IPS-18c (cell line): ENCODE measurements around the gene LGR6.
A peak's percentile ranks its signal among the peaks of the same experiment; 100 is the strongest.

Experiments used
- H3K4me3 ChIP-seq: 2 replicates; pipeline ENCODE4 v1.7.0; 2013; ENCODE audit warnings: low read depth, mild to moderate bottlenecking, low read length, moderate library complexity; ENCODE audit not compliant: insufficient read depth
- H3K9me3 ChIP-seq: one replicate; pipeline ENCODE4 v1.6.1; 2013; ENCODE audit warnings: mild to moderate bottlenecking, low read length, moderate library complexity; ENCODE audit not compliant: control insufficient read depth, insufficient read depth

LGR6 gene

DNA sequence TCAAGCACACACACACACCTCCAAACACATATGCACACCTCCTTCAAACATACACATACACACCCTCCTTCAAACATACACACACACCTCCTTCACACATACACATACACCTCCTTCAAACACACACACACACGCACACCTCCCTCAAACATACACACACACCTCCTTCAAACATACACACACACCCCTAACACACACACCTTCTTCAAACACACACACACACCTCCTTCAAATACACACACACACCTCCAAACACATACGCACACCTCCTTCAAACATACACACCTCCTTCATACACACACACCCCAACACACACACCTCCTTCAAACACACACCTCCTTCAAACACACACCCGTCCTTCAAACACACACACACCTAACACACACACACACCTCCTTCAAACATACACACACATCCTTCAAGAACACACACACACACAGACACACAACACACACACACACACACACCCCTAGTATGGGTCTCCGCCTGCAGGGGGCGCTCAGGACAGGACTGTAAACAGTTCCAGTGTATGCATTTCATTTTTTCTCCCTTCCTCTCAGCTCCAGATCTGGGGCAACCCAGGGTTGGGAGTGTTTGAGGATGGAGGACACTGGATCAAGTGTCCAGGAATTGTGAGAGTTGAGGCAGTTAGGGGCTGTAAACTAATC lies 12.1 kb downstream of the LGR6 start:
- Histone ChIP-seq H3K4me3 (no peak overlapping the region), H3K9me3 (no peaks in the 10 kb centered on the region)

DNA sequence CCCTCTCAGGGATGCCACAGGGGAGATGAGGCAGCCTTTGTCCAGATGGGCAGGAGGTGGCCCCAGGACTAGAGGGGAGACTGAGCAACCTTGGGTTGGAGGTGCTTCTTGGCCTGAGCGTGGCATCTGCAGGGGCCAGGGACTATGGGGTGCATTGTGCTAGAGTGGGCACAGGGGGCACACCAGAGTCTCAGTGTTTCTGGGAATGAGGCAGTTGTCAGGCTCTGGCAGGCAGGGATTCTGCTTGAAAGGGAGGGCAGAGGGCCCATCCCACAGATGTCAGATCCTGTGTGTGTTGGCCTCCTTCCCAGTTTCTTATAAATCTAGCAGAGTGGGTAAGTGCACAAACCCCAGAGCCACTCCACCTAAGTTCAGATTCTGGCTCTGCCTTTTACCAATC lies 13.7 kb downstream of the LGR6 start:
- H3K9me3 ChIP-seq = no peaks in the 10 kb centered on the region
- H3K4me3 ChIP-seq = no peak overlapping the region

DNA sequence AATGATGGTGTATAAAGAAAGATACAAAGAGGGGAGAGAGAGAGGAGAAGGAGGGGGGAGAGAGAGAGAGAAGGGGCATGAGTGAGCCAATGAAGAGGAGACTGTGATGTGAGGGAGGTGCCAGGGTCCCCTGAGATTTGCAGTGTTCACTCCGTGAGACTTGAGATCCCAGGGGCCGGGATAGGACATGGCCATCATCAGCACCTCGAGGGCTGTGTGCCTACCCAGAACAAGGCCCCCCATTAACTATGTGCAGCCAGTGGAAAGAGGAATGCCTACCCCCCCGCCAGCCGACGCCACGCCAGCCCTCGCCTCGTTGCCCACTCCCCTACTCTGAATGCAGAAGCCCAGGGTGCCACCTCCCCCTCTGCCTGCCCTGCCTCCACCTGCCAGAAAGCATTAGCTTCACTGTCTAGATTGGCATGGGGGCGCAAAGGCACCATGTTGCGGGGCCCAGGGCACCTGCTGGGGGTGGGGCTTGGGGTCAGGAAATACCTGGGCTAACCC lies 14.8 kb downstream of the LGR6 start:
- Histone ChIP-seq H3K9me3 (no peaks in the 10 kb centered on the region), H3K4me3 (no peak overlapping the region)

DNA sequence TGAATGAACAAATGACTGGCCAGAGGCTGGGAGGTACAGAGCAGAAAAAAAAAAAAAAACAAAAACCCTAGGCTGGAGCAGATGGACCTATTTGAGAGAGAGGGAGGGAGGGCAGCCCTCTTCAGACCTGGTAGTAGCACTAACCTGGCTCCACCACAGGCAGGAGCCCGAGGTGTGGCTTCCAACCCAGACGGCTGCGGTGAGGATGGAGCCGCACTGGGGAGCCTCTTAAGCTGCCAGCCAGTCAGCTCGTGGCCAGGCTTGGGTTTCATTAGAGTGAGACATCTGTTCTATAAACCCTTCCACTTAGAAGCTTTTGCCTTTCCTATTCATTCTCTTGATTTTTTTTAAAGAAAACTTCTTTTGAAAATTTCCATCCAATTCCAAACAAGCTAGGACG lies 16.8 kb downstream of the LGR6 start:
- Histone ChIP-seq H3K9me3 (no peaks in the 10 kb centered on the region), H3K4me3 (no peak overlapping the region)

DNA sequence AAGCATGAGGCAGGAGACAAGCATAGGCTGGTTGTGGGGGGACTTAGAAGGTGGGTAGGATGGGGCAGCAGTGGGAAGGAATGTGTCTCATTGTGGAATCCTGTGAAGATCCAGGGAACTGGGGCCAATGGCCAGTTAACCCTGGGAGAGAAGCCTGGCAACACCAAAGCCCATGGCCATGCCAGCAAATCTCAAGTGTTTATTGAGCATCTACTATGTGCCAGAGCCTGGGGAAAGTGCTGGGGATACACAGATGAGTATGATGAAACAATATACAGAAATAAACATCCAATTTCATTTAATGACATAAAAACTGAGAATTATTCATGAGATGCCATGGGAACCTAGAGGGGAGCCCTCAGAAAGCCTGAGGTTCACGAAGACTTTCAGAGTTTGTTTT lies 17.4 kb downstream of the LGR6 start:
- Histone ChIP-seq H3K4me3 (no peak overlapping the region), H3K9me3 (no peaks in the 10 kb centered on the region)

DNA sequence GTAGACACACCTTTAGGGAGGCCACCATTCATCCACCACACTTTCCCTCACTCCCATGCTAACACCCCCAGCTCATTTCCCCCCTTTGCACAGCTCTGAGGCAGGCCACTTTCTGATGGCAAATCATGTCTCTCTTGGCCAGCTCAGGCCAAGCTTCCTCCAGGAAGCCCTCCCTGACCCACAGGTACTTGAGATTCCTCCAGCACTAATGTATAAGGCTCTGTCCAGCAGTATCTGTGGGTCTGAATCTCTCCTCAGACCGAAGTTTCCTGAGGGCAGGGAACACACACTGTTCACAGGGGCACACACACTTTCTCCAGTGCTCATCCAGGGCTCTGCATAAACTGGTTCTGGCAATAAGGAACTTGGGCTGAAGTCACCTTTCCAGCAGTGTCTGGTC lies 19.2 kb downstream of the LGR6 start:
- Histone ChIP-seq H3K9me3 (no peaks in the 10 kb centered on the region), H3K4me3 (no peak overlapping the region)

DNA sequence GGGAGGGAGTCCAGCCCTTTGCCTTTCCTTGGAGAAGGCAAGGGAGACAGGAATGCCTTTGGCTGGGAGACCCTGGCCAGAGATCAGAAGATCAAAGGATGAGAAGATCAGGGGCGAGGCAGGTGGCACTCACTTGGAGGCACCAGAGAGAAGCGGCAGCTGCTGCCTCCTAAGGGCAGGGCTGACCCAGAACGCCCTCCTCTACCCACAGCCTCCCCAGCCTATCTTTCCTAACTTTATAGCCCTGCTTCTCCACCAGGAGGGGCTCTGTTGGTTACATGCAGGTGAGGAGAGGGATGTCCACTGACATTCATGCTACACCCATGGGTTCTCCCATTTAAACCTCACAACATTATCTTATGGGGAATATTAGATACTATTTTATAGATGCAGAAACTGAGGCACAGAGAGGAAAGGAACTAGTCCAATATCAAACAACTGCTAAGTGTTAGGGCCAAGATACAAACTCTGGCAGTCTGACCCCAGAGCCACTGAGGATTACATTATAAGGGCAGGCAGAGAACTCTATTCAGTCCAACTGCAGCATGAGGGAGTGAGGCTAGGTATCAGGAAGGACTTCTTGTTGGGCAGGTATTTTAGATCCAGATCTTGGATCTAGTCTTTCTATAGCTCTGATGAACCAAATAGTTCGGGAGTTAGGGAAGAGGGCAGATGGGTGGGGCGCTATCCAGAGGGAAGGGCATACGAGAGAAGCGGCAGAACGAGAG lies 19.9 kb downstream of the LGR6 start:
- H3K4me3 ChIP-seq = peak overlapping the region; percentile 81
- H3K9me3 ChIP-seq = no peaks in the 10 kb centered on the region

DNA sequence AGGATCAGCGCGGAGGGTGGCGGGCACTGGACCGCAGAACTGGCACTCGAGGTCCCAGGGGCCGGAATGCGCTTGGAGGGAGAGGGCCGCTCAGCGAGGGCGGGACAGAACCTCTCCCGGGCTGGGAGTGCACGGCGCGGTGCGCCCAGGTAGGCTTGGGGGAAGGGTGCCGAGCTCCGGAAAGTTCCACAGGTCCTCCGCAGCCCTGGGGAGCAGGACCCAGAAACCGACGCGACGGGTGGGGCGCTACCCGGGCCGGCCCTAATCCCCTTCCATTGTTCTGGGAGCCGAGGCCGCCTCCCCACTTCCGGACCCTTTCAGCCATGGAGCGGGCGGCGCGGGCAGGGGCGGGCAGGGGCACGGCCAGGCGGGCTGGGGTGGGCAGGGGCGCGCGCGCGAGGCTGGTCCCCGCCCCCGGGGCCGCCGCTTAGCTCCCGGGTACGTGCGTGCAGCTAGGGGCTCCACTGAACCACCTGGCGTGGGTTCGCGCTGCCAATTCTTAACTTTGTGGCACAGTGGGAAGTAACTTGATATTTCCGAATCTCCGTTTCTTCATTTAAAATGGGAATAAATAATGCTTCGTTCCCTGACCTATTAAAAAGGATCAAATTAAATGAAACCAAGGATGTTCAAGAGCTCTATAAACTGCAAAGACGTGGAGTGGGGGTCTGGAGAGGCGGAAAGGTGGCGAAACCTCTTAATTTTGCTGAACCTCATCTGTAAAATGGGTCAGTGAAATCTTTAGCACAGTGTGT lies 20.7 kb downstream of the LGR6 start:
- Histone ChIP-seq H3K4me3 (peak overlapping the region; percentile 81), H3K9me3 (no peaks in the 10 kb centered on the region)

DNA sequence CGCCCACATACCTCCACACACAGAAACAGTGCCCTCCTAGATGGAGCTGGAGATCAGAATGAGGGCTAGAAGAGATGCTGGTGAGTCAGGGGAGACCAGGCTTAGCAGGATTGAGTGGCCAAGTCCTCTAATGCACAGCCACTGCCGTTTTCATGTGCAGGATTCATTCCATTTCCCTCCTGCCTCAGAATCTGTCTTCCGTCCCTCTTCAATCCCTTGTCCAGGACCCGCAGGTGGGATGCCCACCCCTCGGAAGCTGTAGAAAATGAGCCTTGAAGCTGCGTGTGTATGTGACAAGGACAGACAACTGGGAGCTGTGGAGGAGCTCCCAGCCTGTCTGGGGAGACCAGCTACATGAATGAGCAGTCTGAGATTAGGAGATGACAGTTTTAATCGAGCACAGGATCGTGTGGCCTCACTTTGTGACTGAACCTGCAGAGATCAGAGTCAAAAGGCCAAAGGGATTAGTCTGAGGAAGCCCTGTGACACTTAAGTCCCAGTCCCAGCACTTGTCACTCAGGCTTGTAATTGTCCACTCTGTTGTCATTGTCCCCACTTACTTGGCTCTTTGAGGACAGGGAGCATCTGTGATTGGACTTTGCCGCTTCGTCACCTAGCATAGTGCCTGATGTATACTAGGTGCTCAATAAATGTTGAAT lies 22.0 kb downstream of the LGR6 start:
- Histone ChIP-seq H3K4me3 (no peak overlapping the region), H3K9me3 (no peaks in the 10 kb centered on the region)

DNA sequence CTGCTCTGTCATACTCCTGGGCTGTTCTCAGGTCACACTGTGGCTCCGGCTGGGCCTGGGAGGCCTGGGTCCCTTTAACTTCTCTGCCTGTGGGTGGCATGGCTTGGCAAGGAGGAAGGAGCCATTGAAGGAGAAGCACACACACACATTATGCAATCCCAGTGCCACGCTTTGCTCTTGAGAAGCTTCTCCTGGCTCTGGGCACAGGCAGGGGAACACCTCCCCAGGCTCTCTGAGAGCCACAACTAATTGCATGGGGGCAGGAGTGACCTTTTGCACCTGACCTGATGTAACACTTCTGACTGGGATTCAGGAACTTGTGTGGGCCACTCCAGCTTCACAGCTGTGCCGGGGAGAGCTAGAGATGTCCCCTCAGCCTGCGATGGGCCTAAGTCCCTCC lies 23.1 kb downstream of the LGR6 start:
- Histone ChIP-seq H3K9me3 (no peaks in the 10 kb centered on the region), H3K4me3 (no peak overlapping the region)

DNA sequence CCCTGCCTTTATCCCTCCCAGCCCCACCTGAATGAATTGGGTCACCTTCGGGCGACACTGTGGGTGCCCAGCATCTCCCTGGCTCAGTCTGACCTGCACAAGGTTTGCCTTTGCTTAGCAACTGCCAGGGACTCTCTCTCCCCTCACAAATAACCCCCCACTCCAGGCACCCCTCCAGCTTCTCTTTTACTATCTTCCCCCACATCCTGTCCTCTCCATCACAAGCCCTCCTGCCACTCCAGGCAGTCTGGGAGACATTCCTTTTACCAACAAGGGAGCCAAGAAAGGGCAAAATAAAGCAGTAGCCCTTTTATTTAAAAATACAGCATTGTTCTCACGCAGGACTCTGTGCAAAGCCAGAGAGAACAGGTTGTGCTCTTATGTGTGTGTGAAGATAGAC lies 23.9 kb downstream of the LGR6 start:
- no peaks in the 10 kb centered on the region for H3K9me3 ChIP-seq
- no peak overlapping the region for H3K4me3 ChIP-seq

DNA sequence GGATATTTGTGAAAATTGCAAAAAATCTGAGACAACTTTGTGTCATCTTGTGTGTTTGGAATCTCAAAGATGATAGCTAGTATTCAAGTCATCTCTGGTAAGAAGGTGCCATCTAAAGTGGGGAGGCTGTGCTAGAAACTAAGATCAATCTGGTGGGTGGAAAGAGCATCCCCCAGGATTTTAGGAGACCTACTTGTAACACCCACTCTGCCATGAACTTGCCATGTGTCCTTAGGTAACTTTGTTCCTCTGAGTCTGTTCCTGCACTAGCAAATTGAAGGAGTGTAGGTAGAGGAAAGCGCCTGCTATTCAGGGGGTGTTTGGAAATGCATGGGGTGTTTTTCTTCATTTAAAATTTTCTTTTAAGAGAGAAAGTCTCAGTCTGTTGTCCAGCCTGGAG lies 24.4 kb downstream of the LGR6 start:
- Histone ChIP-seq H3K4me3 (no peak overlapping the region), H3K9me3 (no peaks in the 10 kb centered on the region)

DNA sequence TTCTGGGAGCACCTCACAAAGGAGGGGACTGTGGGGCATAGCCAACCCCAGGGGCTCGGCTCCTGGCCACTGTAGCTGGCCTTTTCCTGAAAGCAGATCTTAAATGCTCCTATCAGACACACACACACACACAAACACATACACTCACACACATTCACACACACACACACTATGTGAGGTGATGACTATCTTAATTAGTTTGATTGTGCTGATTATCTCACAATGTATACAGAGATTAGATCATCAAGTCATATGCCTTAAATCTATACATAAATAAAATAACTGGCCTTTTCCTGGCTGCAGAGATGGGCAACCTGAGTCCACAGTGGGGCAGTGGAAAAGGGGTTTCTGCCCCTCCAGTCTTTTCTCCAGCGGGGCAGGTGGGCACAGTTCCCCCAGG lies 27.1 kb downstream of the LGR6 start:
- H3K9me3 ChIP-seq = no peaks in the 10 kb centered on the region
- no peak overlapping the region for H3K4me3 ChIP-seq

DNA sequence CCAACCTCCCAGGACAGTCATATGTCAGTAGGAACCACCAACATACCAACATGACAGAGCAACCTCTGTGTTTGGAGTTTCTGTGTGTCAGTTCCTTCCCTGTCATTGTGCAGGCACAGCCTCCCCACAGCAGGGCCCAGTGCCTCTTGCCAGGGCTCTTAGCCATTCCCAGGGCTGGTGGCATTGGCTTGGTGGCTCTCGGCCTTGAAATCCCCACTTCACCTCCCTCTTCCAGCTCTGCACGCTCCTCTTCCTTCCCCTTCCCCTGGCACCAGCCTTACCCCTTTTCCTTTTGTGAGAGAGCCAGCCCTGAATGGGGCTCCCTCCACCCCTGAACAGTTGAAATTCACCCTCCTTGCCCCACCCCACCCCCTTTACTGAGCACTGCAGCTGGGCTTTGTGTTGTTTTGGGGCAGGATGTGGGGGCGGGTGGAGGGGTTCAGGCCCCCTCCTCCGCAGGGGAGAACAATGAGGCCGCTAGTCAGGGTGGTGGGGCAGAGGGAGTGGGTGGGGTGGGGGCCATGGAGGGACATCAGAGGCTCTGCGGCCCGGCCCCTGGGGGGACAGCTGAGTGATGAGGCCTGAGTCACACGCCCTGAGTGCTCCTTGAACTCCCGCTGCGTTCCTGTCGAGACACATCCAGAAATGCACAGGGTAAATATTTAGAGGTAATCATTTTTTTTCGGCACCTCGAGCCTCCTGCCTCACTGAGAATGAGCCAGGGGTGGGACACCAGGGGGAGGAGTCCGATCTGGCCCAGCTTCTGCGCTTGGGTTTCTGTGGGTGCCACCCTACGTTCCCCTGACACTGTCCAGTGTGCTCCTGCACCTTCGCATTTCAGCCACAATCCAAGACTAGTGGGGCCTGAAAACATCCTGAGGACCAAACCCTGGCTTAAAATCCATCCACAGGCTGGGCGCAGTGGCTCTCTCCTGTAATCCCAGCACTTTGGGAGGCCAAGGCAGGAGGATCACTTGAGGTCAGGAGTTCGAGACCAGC lies 28.6 kb downstream of the LGR6 start:
- Histone ChIP-seq H3K4me3 (no peak overlapping the region), H3K9me3 (no peaks in the 10 kb centered on the region)

DNA sequence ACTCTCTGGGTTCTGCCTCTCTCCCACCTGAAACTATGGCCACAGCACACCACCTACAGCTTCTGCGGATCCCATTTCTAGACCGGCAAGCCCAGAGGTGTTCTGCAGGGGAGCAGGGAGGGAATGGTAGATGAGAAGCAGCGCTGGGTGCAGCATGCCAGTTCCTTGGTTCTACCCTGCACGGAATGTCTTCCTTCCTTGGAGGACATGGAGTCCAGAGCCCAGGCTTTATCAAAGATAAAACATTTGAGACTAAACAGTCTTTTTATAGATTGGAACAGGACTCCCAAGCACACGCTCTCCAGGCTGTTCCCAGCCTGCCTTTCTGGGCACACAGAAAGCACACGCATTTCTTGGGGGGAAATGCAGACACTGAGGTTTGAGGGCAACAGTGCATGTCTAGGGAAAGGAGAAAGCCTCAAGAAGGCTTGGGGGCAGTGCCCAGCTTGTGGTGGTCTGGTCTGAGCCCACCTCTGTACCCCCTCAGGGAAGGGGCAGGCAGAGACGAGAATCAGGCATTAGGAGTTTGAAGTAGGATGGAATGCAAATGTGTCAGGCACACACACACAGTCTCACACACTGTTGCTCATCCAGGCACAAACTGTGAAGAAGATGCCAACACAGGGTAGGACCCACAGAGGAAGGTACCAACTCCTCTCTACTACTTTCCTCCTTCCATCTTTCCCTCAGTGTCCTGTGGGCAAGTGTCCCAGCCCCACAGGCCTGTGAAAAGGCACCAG lies 29.7 kb downstream of the LGR6 start:
- no peaks in the 10 kb centered on the region for H3K9me3 ChIP-seq

DNA sequence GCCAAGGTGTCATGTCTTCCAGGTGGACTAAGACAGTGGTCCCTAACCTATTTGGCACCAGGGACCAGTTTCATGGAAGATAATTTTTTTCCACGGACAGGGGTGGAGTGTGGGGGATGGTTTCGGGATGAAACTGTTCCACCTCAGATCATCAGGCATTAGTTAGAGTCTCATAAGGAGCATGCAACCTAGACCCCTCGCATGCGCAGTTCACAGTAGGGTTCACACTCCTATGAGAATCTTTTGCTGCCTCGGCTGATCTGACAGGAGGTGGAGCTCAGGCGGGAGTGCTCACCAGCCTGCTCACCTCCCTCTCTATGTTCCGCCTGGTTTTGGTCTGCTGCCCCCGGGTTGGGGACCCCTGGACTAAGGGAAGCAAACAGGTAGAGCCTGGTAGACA lies 30.9 kb downstream of the LGR6 start:
- no peaks in the 10 kb centered on the region for H3K9me3 ChIP-seq
- no peak overlapping the region for H3K4me3 ChIP-seq

More for the DNA sequence above, 29.7 kb downstream of the LGR6 start:
- H3K4me3 ChIP-seq = no peak overlapping the region
